HK-2 (cell line): ENCODE data around the gene ZNF518B.
"Not testable (repeated sequence)": the region's sequence is repeated elsewhere in the genome, so short reads cannot be mapped to it uniquely, and the experiment has no call there.

Experiments
- DNase-seq: peaks from one replicate; pipeline ENCODE4 v3.0.0-alpha.2; 2018; ENCODE audit not compliant: unreplicated experiment

Gene ZNF518B

GRCh38 chr4:10458177-10458576, 951 bp upstream of the ZNF518B start:
- no peak for DNase-seq

GRCh38 chr4:10456595-10457254, 501 bp downstream of the ZNF518B start:
- peak; percentile 33 for DNase-seq

DNA sequence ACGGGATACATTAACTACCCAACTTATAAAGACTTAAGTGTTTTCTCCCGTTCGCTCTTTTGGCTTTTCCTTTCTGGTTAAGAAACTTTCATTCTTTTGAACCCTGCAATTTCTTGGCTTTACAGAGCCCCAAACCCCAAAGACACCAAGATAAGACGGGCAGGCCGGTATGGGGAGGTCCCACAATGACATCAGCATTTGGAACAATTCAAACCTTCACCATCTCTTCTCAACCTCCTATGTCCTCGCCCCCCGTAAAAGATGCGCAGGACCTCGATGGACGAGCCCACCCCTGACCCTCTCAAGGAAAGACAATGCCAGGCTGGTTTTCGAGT, 999 bp downstream of the ZNF518B start:
- DNase-seq: no peak

- no peak for DNase-seq
Observed at GRCh38 chr4:10455133-10455532, 2.1 kb downstream of the ZNF518B start.

DNA sequence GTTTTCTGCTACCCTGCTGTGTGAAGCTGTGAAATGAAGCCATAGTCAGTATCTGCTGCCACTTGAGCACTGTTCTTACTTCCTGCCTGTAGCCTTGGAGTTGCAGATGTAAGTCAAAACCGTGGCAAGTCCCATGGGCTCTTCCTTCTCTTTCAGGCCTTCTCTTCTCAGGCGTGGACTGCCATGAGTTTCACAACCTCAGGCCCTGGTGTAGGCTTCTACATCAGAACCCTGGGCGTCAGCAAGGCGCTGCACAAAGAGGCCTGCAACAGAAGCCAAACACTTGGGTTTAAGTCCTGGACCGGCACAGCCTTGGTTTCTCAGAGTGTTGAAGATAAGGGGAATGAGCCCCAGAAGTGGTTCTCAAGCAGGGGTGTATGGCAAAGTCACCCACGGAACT, 2.5 kb downstream of the ZNF518B start:
- DNase-seq: no peak

GRCh38 chr4:10454121-10454520, 3.1 kb downstream of the ZNF518B start:
- no peak for DNase-seq

GRCh38 chr4:10448991-10449390, 8.2 kb downstream of the ZNF518B start:
- DNase-seq: no peak

DNA sequence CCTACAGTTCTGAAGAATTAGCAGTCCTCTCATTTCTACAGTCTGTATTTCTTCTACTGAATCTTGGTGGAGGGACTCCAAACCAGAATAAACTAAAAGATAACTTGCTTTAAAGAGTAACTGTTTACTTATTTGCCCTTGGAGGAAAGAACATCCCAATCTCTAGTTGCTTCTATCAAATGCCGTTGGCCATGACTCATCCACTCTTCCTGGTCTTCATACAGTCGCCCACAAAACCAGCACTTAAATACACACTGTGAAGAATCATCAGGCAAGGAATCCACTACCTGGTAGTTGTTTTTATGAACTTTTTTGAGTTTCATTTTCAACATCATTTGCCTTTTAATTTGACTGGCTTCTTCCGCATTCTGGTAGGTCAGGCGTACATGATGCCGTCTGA, 14.2 kb downstream of the ZNF518B start:
- no peak for DNase-seq

GRCh38 chr4:10441512-10441911, 15.7 kb downstream of the ZNF518B start:
- DNase-seq: no peak

DNA sequence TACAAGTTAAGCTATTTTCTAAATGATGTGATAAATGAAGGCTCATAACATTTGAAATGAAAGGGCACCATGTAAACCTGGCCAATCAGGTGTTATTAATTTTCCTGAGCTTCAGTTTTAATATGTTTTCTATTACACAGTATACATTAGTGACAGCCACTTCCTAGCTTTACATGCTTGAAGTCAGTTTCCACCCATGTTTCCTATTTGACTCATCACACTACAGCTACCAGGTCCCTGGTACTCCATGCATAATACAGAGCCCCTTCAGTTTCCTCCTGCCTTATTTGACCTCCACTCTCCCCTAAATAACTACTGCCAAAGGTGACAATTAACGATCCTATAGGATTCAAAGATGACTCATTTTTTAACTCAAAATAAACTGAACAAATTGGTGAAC, 18.3 kb downstream of the ZNF518B start:
- DNase-seq: no peak

DNA sequence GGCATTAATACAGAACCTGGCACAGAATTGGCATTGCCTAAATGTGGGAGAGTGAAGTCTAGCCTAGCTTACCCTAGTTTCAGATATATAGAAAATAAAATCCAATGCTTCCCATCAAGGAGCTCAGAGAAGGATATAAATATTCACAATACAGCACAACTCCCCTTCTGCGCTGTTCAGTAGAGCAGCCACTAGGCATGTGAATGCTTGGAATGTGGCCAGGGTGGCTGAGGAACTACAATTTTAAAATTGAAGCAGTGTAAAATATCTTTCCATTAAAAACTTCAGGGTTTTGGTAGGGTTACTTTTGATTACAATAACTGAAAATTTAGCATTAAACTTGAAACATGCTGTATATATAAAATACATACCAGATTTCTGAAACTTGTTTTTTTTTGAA, 19.5 kb downstream of the ZNF518B start:
- DNase-seq: no peak

GRCh38 chr4:10427680-10428079, 29.5 kb downstream of the ZNF518B start:
- not testable (repeated sequence) for DNase-seq

- no peak for DNase-seq
Observed at GRCh38 chr4:10421344-10422055, 35.7 kb downstream of the ZNF518B start.

DNA sequence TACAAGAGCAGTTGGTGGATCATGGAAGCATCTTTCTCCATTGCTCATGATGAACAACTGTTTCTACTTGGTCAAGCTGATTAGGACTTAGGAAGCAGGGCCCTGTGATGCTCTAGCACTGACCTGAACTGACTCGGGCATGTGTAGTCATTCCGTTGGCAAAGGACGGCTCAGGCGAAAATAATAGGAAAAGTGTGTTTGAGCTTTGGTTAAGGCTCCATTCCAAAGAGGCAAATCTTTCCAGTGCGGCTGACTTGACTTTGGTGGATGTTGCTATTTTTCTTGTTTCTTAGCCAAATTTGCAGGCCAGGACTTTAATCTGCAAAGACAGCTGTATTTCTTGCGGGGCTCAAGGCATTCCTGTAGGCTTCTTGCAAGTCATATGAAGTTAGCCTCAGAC, 39.5 kb downstream of the ZNF518B start:
- DNase-seq: no peak

GRCh38 chr4:10416441-10416840, 40.8 kb downstream of the ZNF518B start:
- no peak for DNase-seq

GRCh38 chr4:10413177-10413576, 44.0 kb downstream of the ZNF518B start:
- no peak for DNase-seq

GRCh38 chr4:10405672-10406071, 51.6 kb downstream of the ZNF518B start:
- no peak for DNase-seq

- DNase-seq: no peak
Observed at GRCh38 chr4:10403633-10404445, 53.4 kb downstream of the ZNF518B start.

GRCh38 chr4:10395971-10396580, 61.1 kb downstream of the ZNF518B start:
- DNase-seq: no peak
